SK-N-SH treated with all-trans-retinoic acid at 6 μM for 48 hours (cell line): ENCODE data around the gene DHRS4L2.
A peak's percentile ranks its signal among the peaks of the same experiment; 100 is the strongest.

Experiments used
- ATAC-seq: fragments of 200-7000 bp; cut with Tn5 transposase; 3 replicates; pipeline ENCODE4 v1.9.1; 2020; ENCODE audit warnings: mild to moderate bottlenecking, moderate library complexity
- ARNTL ChIP-seq: fragments of 450-650 bp; formaldehyde crosslinking; IDR thresholded peaks from 2 replicates; pipeline ENCODE4 v1.5.0; 2020; ENCODE audit warnings: low read depth, mild to moderate bottlenecking, moderate library complexity, borderline replicate concordance
- CSDC2 ChIP-seq: fragments of 250-450 bp; sonication (Bioruptor Pico); IDR thresholded peaks from 2 replicates; pipeline ENCODE4 v1.5.0; 2020; ENCODE audit warnings: mild to moderate bottlenecking, moderate library complexity
- ESRRG ChIP-seq: fragments of 250-450 bp; sonication (Bioruptor Pico); IDR thresholded peaks from 2 replicates; pipeline ENCODE4 v1.6.1; 2021; ENCODE audit warnings: mild to moderate bottlenecking
- GLIS3 ChIP-seq: fragments of 250-450 bp; sonication (Bioruptor Pico); IDR thresholded peaks from 2 replicates; pipeline ENCODE4 v1.5.0; 2020; ENCODE audit warnings: mild to moderate bottlenecking, moderate library complexity
- OSR1 ChIP-seq: fragments of 250-450 bp; sonication (Bioruptor Pico); IDR thresholded peaks from 2 replicates; pipeline ENCODE4 v1.8.0; 2022; ENCODE audit warnings: moderate library complexity, mild to moderate bottlenecking, inconsistent platforms
- PATZ1 ChIP-seq: fragments of 250-450 bp; sonication (Bioruptor Pico); IDR thresholded peaks from 2 replicates; pipeline ENCODE4 v1.8.0; 2020; ENCODE audit warnings: mild to moderate bottlenecking, moderate library complexity, borderline replicate concordance
- POU6F1 ChIP-seq: fragments of 250-450 bp; sonication (Bioruptor Pico); IDR thresholded peaks from 2 replicates; pipeline ENCODE4 v1.8.0; 2021; ENCODE audit warnings: low read depth, mild to moderate bottlenecking, moderate library complexity, borderline replicate concordance
- RARB ChIP-seq: fragments of 250-450 bp; sonication (Bioruptor Pico); IDR thresholded peaks from 2 replicates; pipeline ENCODE4 v1.8.0; 2021; ENCODE audit warnings: mild to moderate bottlenecking, moderate library complexity
- TCF4 ChIP-seq: fragments of 250-450 bp; sonication (Bioruptor Pico); IDR thresholded peaks from 2 replicates; pipeline ENCODE4 v1.8.0; 2021; ENCODE audit warnings: mild to moderate bottlenecking, moderate library complexity, borderline replicate concordance
- ZC3H10 ChIP-seq: fragments of 250-450 bp; sonication (Bioruptor Pico); IDR thresholded peaks from 2 replicates; pipeline ENCODE4 v1.5.1; 2021; ENCODE audit warnings: mild to moderate bottlenecking, moderate library complexity
- ZFP3 ChIP-seq: fragments of 250-450 bp; sonication (Bioruptor Pico); IDR thresholded peaks from 2 replicates; pipeline ENCODE4 v1.5.0; 2020; ENCODE audit warnings: mild to moderate bottlenecking, moderate library complexity
- ZFP30 ChIP-seq: fragments of 450-650 bp; formaldehyde crosslinking; IDR thresholded peaks from 2 replicates; pipeline ENCODE4 v1.5.0; 2022; ENCODE audit warnings: mild to moderate bottlenecking, moderate library complexity
- ZNF8 ChIP-seq: fragments of 450-650 bp; formaldehyde crosslinking; IDR thresholded peaks from 2 replicates; pipeline ENCODE4 v1.5.0; 2020; ENCODE audit warnings: mild to moderate bottlenecking, moderate library complexity
- TF ChIP-seq, protein P1 (sequence below): fragments of 250-450 bp; sonication (Bioruptor Pico); IDR thresholded peaks from 2 replicates; pipeline ENCODE4 v1.5.1; 2020; ENCODE audit warnings: low read depth, mild to moderate bottlenecking, moderate library complexity

DHRS4L2 gene

GRCh38 chr14:24051176-24051788 lies 62.6 kb downstream of the DHRS4L2 start:
- TF ChIP-seq TCF4 (CRISPR knock-in tag) (no peak), GLIS3 (CRISPR knock-in tag) (no peak), RARB (no peak), POU6F1 (no peak), PATZ1 (CRISPR knock-in tag) (no peak), ARNTL (CRISPR knock-in tag) (no peak), ESRRG (CRISPR knock-in tag) (no peak), ZNF8 (CRISPR knock-in tag) (no peak), ZFP3 (no peak), ZC3H10 (CRISPR knock-in tag) (no peak)
- ATAC-seq, result peak; percentile 6; the same call in 2 of the 3 replicates

DNA sequence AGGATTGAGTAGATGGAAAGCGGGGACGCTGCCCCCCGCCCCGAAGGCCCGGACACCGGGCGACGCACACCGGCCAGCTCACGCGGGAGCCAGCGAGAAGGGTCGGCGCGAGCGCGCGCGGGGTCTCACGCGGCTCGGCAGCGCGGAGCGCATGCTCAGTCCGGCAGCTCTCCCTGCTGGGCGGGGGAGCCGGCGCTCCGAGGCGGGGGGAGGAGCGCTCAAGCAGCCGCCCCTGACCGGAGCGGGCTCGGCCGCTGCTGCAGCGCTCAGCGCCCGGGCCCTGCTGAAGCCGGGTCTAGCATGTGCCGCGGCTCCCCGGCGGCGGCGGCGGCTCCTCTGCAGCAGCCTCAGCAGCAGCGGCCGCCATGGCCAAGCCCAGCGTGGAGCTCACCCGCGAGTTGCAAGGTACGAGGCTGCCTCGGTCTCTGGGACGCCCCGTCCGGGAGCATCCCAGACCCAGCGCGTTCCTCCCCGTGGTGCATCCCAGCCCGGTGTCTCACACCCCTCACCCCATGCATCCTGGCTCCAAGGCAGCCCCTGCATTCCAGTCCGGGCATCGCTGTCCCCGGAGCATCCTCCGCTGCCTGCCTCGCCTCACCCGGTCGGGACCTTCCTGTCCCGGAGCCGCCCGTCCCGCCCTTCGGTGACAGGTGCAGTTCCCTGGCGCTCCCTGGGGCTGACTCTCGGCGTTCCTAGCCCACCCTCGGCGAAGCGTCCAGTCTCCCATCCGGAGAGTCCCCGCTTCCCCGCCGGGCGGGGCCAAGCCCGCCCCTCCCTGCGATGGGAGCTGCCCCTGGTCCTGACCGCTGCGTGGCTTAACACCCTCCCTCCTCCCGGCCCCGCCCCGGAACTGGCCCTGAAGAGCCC lies 63.3 kb downstream of the DHRS4L2 start, which contains the start of gene CARMIL3:
TSS of gene CARMIL3 (plus strand) at position 221 of the 867 bp plus-strand sequence. CDS start at position 366, 145 bp downstream.
- TF ChIP-seq, protein P1, sequence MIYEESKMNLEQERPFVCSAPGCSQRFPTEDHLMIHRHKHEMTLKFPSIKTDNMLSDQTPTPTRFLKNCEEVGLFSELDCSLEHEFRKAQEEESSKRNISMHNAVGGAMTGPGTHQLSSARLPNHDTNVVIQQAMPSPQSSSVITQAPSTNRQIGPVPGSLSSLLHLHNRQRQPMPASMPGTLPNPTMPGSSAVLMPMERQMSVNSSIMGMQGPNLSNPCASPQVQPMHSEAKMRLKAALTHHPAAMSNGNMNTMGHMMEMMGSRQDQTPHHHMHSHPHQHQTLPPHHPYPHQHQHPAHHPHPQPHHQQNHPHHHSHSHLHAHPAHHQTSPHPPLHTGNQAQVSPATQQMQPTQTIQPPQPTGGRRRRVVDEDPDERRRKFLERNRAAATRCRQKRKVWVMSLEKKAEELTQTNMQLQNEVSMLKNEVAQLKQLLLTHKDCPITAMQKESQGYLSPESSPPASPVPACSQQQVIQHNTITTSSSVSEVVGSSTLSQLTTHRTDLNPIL, result no peak
- TF ChIP-seq PATZ1 (CRISPR knock-in tag), result peak; percentile 44; the same call in 1 of the 2 replicates
- TF ChIP-seq, all 23 proteins: peak for 1
- ATAC-seq, result peak; percentile 89

DNA sequence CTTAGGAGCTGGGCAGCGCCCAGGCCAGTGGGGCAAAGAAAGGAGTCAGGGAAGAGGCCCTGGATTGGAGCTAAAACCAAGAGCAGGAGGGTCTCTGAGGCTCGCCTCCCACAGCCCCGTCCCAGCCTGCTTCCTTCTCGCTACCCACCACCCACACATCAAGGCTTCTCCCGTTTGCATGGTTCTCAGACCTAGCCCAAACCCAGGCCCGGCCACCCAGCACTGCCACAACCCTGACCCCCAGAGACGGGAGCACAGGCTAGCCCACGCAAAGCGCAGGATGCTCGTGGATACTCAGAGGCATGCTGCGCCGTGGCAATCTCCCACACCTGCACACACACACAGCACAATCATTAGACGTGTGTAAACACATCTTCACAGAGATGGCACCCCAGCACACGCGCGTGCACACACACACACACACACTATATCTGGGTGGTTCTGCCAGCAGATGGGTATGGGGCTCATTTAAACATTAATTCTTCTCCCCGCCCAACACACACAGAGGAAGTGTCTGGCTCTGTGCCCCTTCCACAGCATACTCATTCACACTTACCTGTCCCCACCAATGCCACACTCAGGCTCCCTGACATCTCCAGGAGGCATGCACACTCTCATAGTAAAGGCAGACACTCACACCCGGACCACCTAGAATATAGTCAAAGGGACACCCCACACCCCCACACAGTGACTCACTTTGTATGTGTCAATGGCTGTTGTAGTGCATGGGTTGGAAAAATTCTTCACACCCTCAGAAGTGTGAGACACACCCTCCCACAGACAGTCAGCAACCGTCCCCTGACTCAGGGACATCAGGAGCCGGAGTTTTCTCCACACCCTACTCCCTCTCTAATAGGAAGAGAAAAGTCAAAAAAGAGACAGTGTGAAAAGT lies 64.2 kb downstream of the DHRS4L2 start:
- ATAC-seq, result no peak
- TF ChIP-seq ZFP30 (CRISPR knock-in tag), result no peak
- no peak for TF ChIP-seq TCF4 (CRISPR knock-in tag)
- TF ChIP-seq CSDC2 (CRISPR knock-in tag), result no peak
- TF ChIP-seq, protein P1, result no peak
- TF ChIP-seq OSR1, result no peak
- TF ChIP-seq PATZ1 (CRISPR knock-in tag), result no peak
- no peak for TF ChIP-seq ZFP3
- no peak for TF ChIP-seq ZC3H10 (CRISPR knock-in tag)
- no peak for TF ChIP-seq POU6F1
- TF ChIP-seq GLIS3 (CRISPR knock-in tag), result no peak
